Skin epidermis (tissue), 12 donors: ENCODE results near the gene P3H2.

ENCODE experiments used
- H3K27ac ChIP-seq, 21 experiments: fragments of 200-600 bp; sonication (generic) in 11 of 21; one replicate each; pipeline ENCODE4 v1.5.0; 2020; ENCODE audit warnings: mild to moderate bottlenecking in 3 of 21, inconsistent platforms in 2 of 21, moderate library complexity in 2 of 21
- H3K4me3 ChIP-seq, 7 experiments: fragments of 200-600 bp; sonication (generic) in 2 of 7; one replicate each; pipeline ENCODE4 v1.5.0; 2020; ENCODE audit warnings: inconsistent platforms in 2 of 7, mild to moderate bottlenecking in 2 of 7, moderate library complexity in 1 of 7

The P3H2 gene

GRCh38 chr3:190063490-190063889 lies 57.2 kb downstream of the P3H2 start:
- Histone ChIP-seq H3K4me3 (no peak overlapping the region), H3K27ac (no peak overlapping the region)

GRCh38 chr3:190060192-190060775 lies 60.4 kb downstream of the P3H2 start:
- Histone ChIP-seq H3K4me3 (no peak overlapping the region), H3K27ac (no peak overlapping the region)

- Histone ChIP-seq H3K4me3 (no peak overlapping the region), H3K27ac (peak overlapping the region in 2 of 21 experiments; percentile 3 to 7)
Observed at GRCh38 chr3:190059242-190059590, 61.5 kb downstream of the P3H2 start.

GRCh38 chr3:190058521-190059241 lies 62.0 kb downstream of the P3H2 start:
- Histone ChIP-seq H3K27ac (peak overlapping the region in 2 of 21 experiments; percentile 3 to 7), H3K4me3 (no peak overlapping the region)

GRCh38 chr3:190056742-190057141 lies 64.0 kb downstream of the P3H2 start:
- no peak overlapping the region for H3K27ac ChIP-seq

GRCh38 chr3:190055773-190056172 lies 64.9 kb downstream of the P3H2 start:
- H3K4me3 ChIP-seq: no peak overlapping the region
- H3K27ac ChIP-seq: no peak overlapping the region

More at GRCh38 chr3:190056742-190057141, 64.0 kb downstream of the P3H2 start:
- no peak overlapping the region for H3K4me3 ChIP-seq

GRCh38 chr3:190053919-190054672 lies 66.6 kb downstream of the P3H2 start:
- Histone ChIP-seq H3K27ac (no peak overlapping the region), H3K4me3 (no peak overlapping the region)

GRCh38 chr3:190051641-190052040 lies 69.1 kb downstream of the P3H2 start:
- no peak overlapping the region for H3K27ac ChIP-seq
- H3K4me3 ChIP-seq: no peak overlapping the region

GRCh38 chr3:190048932-190049441 lies 71.7 kb downstream of the P3H2 start:
- Histone ChIP-seq H3K27ac (peak overlapping the region in 1 of 21 experiments; percentile 37), H3K4me3 (peak overlapping the region in 1 of 7 experiments; percentile 12)

GRCh38 chr3:190044974-190045373 lies 75.7 kb downstream of the P3H2 start:
- Histone ChIP-seq H3K27ac (no peak overlapping the region), H3K4me3 (no peak overlapping the region)

- Histone ChIP-seq H3K27ac (no peak overlapping the region), H3K4me3 (no peak overlapping the region)
Observed at GRCh38 chr3:190044142-190044541, 76.6 kb downstream of the P3H2 start.

- Histone ChIP-seq H3K27ac (no peak overlapping the region), H3K4me3 (no peak overlapping the region)
Observed at GRCh38 chr3:190043741-190044140, 77.0 kb downstream of the P3H2 start.

- Histone ChIP-seq H3K4me3 (no peak overlapping the region), H3K27ac (no peak overlapping the region)
Observed at GRCh38 chr3:190042558-190042957, 78.1 kb downstream of the P3H2 start.

GRCh38 chr3:190041333-190042041 lies 79.2 kb downstream of the P3H2 start:
- no peak overlapping the region for H3K27ac ChIP-seq

GRCh38 chr3:190040145-190040544 lies 80.6 kb downstream of the P3H2 start:
- H3K27ac ChIP-seq: no peak overlapping the region
- H3K4me3 ChIP-seq: no peak overlapping the region

More at GRCh38 chr3:190041333-190042041, 79.2 kb downstream of the P3H2 start:
- H3K4me3 ChIP-seq: no peak overlapping the region

- H3K27ac ChIP-seq: no peak overlapping the region
- H3K4me3 ChIP-seq: no peak overlapping the region
Observed at GRCh38 chr3:190038050-190038933, 82.4 kb downstream of the P3H2 start.

- no peak overlapping the region for H3K4me3 ChIP-seq
- no peak overlapping the region for H3K27ac ChIP-seq
Observed at GRCh38 chr3:190036631-190037030, 84.1 kb downstream of the P3H2 start.

- Histone ChIP-seq H3K4me3 (no peak overlapping the region), H3K27ac (no peak overlapping the region)
Observed at GRCh38 chr3:190034446-190034845, 86.3 kb downstream of the P3H2 start.

- Histone ChIP-seq H3K27ac (no peak overlapping the region), H3K4me3 (no peak overlapping the region)
Observed at GRCh38 chr3:190032923-190033322, 87.8 kb downstream of the P3H2 start.
